HG03175 (cell line): Measurements from ENCODE around the gene CLCN3.
"Not testable (repeated sequence)": the region's sequence is repeated elsewhere in the genome, so short reads cannot be mapped to it uniquely, and the experiment has no call there.

Experiments used
- ATAC-seq: cut with Tn5 transposase; IDR thresholded peaks from one replicate; pipeline ENCODE4 v1.9.1; 2021; ENCODE audit warnings: mild to moderate bottlenecking, moderate library complexity; ENCODE audit not compliant: unreplicated experiment

CLCN3 gene

DNA sequence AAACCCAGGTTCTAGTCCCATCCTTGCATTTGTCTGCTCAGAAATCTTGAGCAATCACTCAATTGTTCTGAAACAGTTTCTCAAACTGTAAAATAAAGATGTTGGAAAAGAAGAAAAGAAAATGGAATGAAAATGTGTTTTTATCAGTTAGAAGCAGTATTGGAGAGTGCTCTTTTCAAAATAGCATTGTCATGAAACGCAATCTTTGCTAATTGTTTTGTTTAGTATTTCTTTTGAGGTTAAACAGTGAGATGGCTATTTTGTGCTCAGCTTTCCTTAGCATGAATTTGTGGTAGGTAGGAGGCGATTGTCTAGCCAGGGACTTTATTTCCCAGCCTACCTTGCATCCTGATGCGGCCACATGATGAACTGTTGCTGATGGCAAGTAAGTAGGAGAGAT lies 148.0 kb downstream of the CLCN3 start:
- ATAC-seq, result no peak

DNA sequence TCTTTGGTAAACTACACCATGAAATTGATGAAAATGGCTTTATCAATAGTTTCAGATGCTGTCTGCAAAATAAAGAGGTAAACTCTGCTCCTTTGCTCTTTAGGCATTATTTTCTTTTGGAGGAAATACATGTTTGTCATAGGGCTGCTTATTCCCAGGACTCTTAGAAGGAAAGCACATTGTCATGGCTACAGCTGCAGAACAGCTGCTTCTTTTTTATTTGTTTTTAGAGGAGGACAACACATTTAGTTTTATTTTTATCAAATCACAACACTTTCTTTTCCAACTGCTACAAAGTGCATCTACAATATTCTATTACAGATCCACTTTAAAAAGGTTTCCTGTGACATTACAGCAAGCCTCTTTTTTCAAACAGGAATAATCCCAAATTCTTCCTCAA lies 150.0 kb downstream of the CLCN3 start:
- ATAC-seq, result no peak

DNA sequence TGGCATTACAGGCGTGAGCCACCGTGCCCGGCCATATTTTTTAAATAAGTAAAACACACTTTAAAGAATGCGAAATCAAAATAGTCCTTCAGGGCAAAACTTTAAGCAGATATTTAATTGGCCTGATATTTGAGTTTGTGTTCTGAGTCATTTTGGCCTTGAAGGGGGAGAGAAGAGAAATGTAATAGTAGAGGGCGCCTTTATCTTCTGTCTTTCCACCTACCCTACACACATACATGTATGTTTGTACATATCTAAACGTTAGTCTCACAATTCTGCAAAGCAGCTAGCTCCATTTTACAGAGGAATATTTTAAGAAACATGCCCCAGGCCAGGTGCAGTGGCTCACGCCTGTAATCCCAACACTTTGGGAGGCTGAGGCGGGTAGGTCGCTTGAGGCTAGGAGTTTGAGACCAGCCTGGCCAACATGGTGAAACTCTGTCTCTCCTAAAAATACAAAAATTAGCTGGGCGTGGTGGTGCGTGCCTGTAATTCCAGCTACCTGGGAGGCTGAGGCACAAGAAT lies 151.2 kb downstream of the CLCN3 start:
- ATAC-seq, result not testable (repeated sequence)
